K562 (cell line): ENCODE data around the gene ZNF480. TPM values are rescaled to one million over a fixed set of nuclear protein-coding genes. Genes with fewer than 3 reads are reported as not detected.

ENCODE experiments used
- ATAC-seq: fragments of 200-7000 bp; cut with Tn5 transposase; 3 replicates; pipeline ENCODE4 v1.9.1; 2020; ENCODE audit warnings: moderate library complexity
- BruUV-seq: library from RNA; stranded (reverse); fragments of 400-500 nt; replicated peaks from 2 replicates; lab custom pipeline; 2021; lab: Mats Ljungman, UMichigan
- CTCF ChIA-PET: fragments of 300-600 bp; formaldehyde crosslinking; extraction: SDS; loops from one replicate; lab custom pipeline; 2021; ENCODE audit warnings: low intra/inter-chr PET ratio; lab: Yijun Ruan, JAX
- POLR2A ChIA-PET: fragments of 300-600, 350-650 bp; sonication (Branson Sonifier 250); formaldehyde crosslinking; extraction: SDS; loops from one replicate; lab custom pipeline; 2021; ENCODE audit warnings: antibody characterized with exemption, inconsistent platforms; lab: Yijun Ruan, JAX
- DNase-seq, 4 experiments: peaks; one replicate each; pipeline versions ENCODE4 v3.0.0 to v3.0.0-alpha.2; 2011 to 2018; ENCODE audit warnings: low spot score in 3 of 4, mixed read lengths in 3 of 4; ENCODE audit errors: extremely low read depth in 1 of 4
- FAIRE-seq: peaks from 2 replicates; lab custom pipeline; 2011; peaks lifted over from hg19 to GRCh38; lab: Jason Lieb, UNC
- H2AFZ ChIP-seq: 2 replicates; pipeline ENCODE4 v1.6.0; 2011; ENCODE audit warnings: low read depth, low read length, control low read depth, inconsistent platforms
- H3K27ac ChIP-seq: fragments of 200-600 bp; 3 replicates; pipeline ENCODE4 v1.8.0; 2011; ENCODE audit warnings: low read depth, mild to moderate bottlenecking, control low read depth, inconsistent platforms, low read length, moderate library complexity, mixed read lengths; ENCODE audit errors: extremely low read depth
- H3K27me3 ChIP-seq, 2 experiments: fragments of 300-600 bp in 1 of 2; 2 replicates in 1 of 2; 3 replicates in 1 of 2; pipeline versions ENCODE4 v1.6.0 to v1.8.0; 2011; ENCODE audit warnings: inconsistent platforms in 2 of 2, low read length in 2 of 2, mild to moderate bottlenecking in 1 of 2, mixed read lengths in 1 of 2, moderate library complexity in 1 of 2; ENCODE audit not compliant: control insufficient read depth in 2 of 2, insufficient read depth in 2 of 2
- H3K36me3 ChIP-seq: fragments of 300-600 bp; 3 replicates; pipeline ENCODE4 v1.8.0; 2011; ENCODE audit warnings: mild to moderate bottlenecking, low read length, inconsistent platforms; ENCODE audit not compliant: control insufficient read depth, insufficient read depth
- H3K4me1 ChIP-seq, 2 experiments: fragments of 200-600 bp in 1 of 2; replicated peaks in 1 of 2; 2 replicates in 1 of 2; 3 replicates in 1 of 2; pipeline versions ENCODE4 v1.5.1 to v1.8.0; 2011; ENCODE audit warnings: inconsistent platforms in 2 of 2, low read length in 2 of 2, mild to moderate bottlenecking in 1 of 2, mixed read lengths in 1 of 2, moderate library complexity in 1 of 2; ENCODE audit not compliant: control insufficient read depth in 2 of 2, insufficient read depth in 2 of 2
- H3K4me2 ChIP-seq: 2 replicates; pipeline ENCODE4 v1.6.1; 2011; ENCODE audit warnings: low read length, control low read depth, inconsistent platforms, mixed read lengths; ENCODE audit not compliant: insufficient read depth
- H3K4me3 ChIP-seq: fragments of 200-600 bp; sonication (generic), shearing (Covaris generic); 2 replicates; pipeline ENCODE4 v1.5.1; 2016; ENCODE audit warnings: control low read depth, inconsistent platforms
- H3K79me2 ChIP-seq: fragments of 200-600 bp; 3 replicates; pipeline ENCODE4 v1.8.0; 2011; ENCODE audit warnings: low read length, inconsistent platforms; ENCODE audit not compliant: control insufficient read depth, insufficient read depth
- H3K9ac ChIP-seq, 2 experiments: 2 replicates each; pipeline versions ENCODE4 v1.6.0 to v1.6.1; 2011; ENCODE audit warnings: low read depth in 2 of 2, low read length in 2 of 2, control low read depth in 1 of 2, inconsistent platforms in 1 of 2, mild to moderate bottlenecking in 1 of 2, mixed read lengths in 1 of 2; ENCODE audit not compliant: insufficient read depth in 1 of 2
- H3K9me1 ChIP-seq: one replicate; pipeline ENCODE4 v1.6.0; 2011; ENCODE audit warnings: inconsistent platforms, mild to moderate bottlenecking, low read length, moderate library complexity; ENCODE audit not compliant: control insufficient read depth, insufficient read depth
- H3K9me3 ChIP-seq: replicated peaks from 2 replicates; pipeline ENCODE4 v1.5.1; 2011; ENCODE audit warnings: low read depth, low read length, inconsistent platforms; ENCODE audit not compliant: control insufficient read depth, insufficient read depth
- H4K20me1 ChIP-seq: replicated peaks from 2 replicates; pipeline ENCODE4 v1.6.1; 2011; ENCODE audit warnings: low read length, inconsistent platforms, mixed read lengths; ENCODE audit not compliant: control insufficient read depth, insufficient read depth
- FOXA3 ChIP-seq, 2 experiments: fragments of 450-650 bp in 1 of 2; sonication (generic) in 1 of 2; formaldehyde crosslinking; IDR thresholded peaks in 1 of 2; conservative IDR thresholded peaks in 1 of 2; 2 replicates each; pipeline versions ENCODE4 v1.4.0 to v1.8.0; 2020 to 2022; ENCODE audit warnings: mild to moderate bottlenecking in 2 of 2, missing genetic modification reagents in 1 of 2
- MNT ChIP-seq, 2 experiments: fragments of 450-650 bp; conservative IDR thresholded peaks; 2 replicates each; pipeline ENCODE4 v1.6.1; 2017; ENCODE audit warnings: mild to moderate bottlenecking in 2 of 2, moderate library complexity in 2 of 2
- POLR2H ChIP-seq: IDR thresholded peaks from 2 replicates; pipeline ENCODE4 v1.6.1; 2016; ENCODE audit warnings: missing genetic modification characterization, low read depth, mild to moderate bottlenecking, control low read depth, missing compliant biosample characterization, moderate library complexity
- ZKSCAN8 ChIP-seq: fragments of 200-800 bp; sonication (Bioruptor generic); IDR thresholded peaks from 2 replicates; pipeline ENCODE4 v1.6.1; 2016; ENCODE audit warnings: missing genetic modification characterization, missing compliant biosample characterization
- WGBS: fragments of 100-300 bp; shearing (Covaris generic); methylation state at CpG from one replicate; pipeline ENCODE4 v1.1.6; 2016; ENCODE audit warnings: low coverage, mixed read lengths; ENCODE audit not compliant: insufficient coverage; ENCODE audit errors: missing lambda C conversion rate; 5-methylcytosine and 5-hydroxymethylcytosine counted together
- in situ Hi-C: fragments of 300-500 bp; cut with MboI; formaldehyde crosslinking; loops from 4 replicates; pipeline ENCODE4 v1.15.0; 2018; ENCODE audit warnings: inconsistent platforms, mixed read lengths
- intact Hi-C: fragments of 100-400 bp; cut with micrococcal nuclease; formaldehyde crosslinking; loops from 2 replicates; pipeline ENCODE4 v1.14.2; 2022
- polyA plus RNA-seq, 8 experiments: library from polyadenylated mRNA; depleted of rRNA in 4 of 8; stranded (reverse) in 5 of 8; unstranded in 3 of 8; fragments of >200 nt; fragmentation: Nextera tagmentation in 2 of 8; fragmentation: Illumina TruSeq in 1 of 8; extraction: Ambion mirVana in 2 of 8; extraction: Trizol in 1 of 8; gene quantifications; 2 replicates each; pipeline versions ENCODE4 v1.2.1 to v1.2.3, GENCODE V29; 2011 to 2014; ENCODE audit warnings: inconsistent platforms in 1 of 8, missing spikeins in 1 of 8
- total RNA-seq, 7 experiments: library from RNA; depleted of rRNA in 6 of 7; stranded (reverse); fragments of >200 nt in 6 of 7; fragmentation: Illumina TruSeq in 2 of 7; extraction: Trizol in 2 of 7; gene quantifications; 2 replicates each; pipeline versions ENCODE4 v1.2.1 to v1.2.3, GENCODE V29; 2011 to 2021; ENCODE audit warnings: low replicate concordance in 1 of 7

Gene ZNF480
- total and polyA plus RNA-seq, 9 of the 15 experiments (the other 6 are each of a cell fraction or from before 2014, with no cell fraction given): 10.4 to 31.1 (median 22.3) TPM

- Histone ChIP-seq H3K9me3 (peaks cover 20% of the 10 kb centered on the region), H3K27me3 (no peaks in the 10 kb centered on the region), H2AFZ (no peak overlapping the region), H3K79me2 (peaks cover 83% of the 10 kb centered on the region), H3K4me2 (no peak overlapping the region), H3K9me1 (no peaks in the 10 kb centered on the region), H3K27ac (no peak overlapping the region), H3K9ac (no peak overlapping the region), H4K20me1 (no peaks in the 10 kb centered on the region), H3K4me1 (no peaks in the 10 kb centered on the region; a peak in 1 of 5 replicates), H3K36me3 (peaks cover 31% of the 10 kb centered on the region; the same call in 2 of the 3 replicates), H3K4me3 (no peak overlapping the region)
- TF ChIP-seq POLR2H (tag) (no peak), ZKSCAN8 (CRISPR knock-in tag) (no peak), FOXA3 (CRISPR knock-in tag; conservative IDR thresholded peaks at IDR 0.05 in 1 of 2, IDR thresholded peaks at IDR 0.05 in 1 of 2) (no peak), MNT (conservative IDR thresholded peaks at IDR 0.05) (no peak)
- DNase-seq (no peak), ATAC-seq (no peak), FAIRE-seq (no peak)
- ChIA-PET CTCF (no interaction called here), POLR2A (no interaction called here)
- 95% methylated on average over 5 of the region's 5 CpGs for WGBS
- no TSS peak for BruUV-seq
- intact Hi-C loops (no loop called here), in situ Hi-C loops (no loop called here)
Observed at GRCh38 chr19:52275988-52276387, 21.0 kb upstream of the ZNF480 start.
